ENCODE data around the gene OBI1.

Gene OBI1

GRCh38 chr13:78604782-78605611 lies 54.0 kb downstream of the OBI1 start:
- DNase-seq (ENCODE audit: extremely low read depth in 1 of 2, low read depth in 1 of 2), result no peak

GRCh38 chr13:78603240-78603957 lies 55.6 kb downstream of the OBI1 start, which contains the start of gene POU4F1:
TSS of gene POU4F1 (minus strand) at chr13:78603552. CDS start at chr13:78603326, 226 bp downstream.
- DNase-seq (ENCODE audit: extremely low read depth in 1 of 2, low read depth in 1 of 2), result peak; percentile 57 to 58

DNA sequence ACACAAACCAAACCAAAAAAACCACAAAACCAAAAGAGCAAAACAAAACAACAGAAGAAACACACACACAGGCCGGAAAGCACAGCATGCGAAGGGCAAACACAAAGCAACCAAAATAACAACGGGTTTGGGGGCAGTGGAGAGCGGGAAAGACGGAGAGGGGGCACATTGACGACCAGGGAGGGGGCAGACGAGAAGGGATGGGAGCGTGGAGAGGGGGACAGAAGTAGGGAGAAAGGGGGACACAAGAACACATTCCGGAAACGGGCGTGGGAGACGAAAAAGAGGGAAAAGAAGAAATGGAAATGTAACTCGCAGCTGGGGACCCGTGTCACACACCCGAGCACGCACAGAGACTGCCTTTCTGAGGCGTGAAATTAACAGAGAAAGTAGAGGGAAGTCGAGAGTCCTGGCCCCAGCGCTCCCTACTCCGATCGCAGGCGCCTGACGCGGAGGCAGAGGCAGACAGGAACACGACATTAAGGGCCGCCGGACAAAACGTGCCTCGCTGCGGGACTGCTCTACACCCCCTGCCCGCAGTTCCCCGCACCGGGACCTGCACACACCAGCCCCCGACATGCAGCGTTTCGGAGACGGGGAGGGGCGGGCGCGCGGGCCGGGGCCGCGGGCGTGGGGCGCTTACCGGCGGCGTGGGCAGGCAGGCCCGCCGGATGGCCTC lies 56.3 kb downstream of the OBI1 start:
- DNase-seq (ENCODE audit: extremely low read depth in 1 of 2, low read depth in 1 of 2), result no peak

GRCh38 chr13:78601874-78602560 lies 56.9 kb downstream of the OBI1 start:
- no peak for DNase-seq (ENCODE audit: extremely low read depth in 1 of 2, low read depth in 1 of 2)

DNA sequence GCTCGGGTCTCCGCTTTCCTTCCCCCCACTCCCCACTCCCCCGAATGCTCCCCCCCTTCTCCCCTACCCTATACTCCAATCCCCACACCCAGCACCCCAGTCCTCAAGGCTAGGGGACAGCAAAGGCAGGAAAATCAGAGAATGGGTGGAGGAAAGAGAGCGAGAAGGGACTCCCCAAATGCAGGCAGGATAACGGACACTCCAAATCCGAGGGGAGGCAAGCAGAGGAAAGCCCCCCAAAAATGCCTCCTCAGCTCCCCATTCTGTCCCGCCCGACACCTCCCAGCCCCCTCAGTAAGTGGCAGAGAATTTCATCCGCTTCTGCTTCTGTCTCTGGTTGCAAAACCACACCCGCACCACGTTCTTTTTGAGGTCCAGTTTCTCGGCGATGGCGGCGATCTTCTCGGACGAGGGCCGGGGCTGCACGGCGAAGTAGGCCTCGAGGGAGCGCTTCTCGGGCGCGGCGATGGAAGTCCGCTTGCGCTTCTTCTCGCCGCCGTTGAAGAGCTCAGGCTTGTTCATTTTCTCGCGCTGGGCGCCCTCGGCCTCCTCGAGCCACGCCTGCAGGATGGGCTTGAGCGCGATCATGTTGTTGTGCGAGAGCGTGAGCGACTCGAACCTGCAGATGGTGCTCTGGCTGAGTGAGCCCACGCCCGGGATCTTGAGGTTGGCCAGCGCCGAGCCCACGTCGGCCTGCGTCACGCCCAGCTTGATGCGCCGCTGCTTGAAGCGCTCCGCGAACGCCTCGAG lies 57.7 kb downstream of the OBI1 start:
- DNase-seq (ENCODE audit: extremely low read depth in 1 of 2, low read depth in 1 of 2), result no peak

DNA sequence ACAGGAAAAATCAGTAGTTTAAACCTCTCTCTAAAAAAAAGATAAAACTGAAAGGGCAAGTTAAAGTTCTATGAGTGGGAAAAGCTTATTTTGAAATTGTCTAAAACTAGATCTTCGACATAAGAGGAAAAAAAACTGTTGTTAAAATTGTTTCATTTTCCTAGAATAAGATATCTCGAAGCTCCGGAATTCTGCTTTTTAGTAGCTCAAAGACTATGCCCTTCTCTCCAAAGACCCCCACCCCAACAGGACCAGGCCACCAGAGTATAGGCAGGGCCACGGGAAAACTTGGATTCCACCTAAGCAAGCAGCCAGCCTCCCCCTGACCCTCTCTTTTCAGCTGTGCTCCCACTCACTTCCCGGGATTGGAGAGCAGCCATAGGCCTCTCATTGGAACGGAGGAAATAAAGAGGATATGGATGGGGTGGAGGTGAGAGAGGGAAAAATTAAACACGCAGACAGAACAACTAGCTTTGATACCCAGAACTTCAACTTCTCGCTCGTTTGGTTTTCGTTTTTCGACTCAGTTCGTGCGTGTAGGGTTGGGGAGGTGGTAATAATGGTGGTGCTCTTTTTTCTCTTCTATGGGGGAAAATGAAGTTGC lies 58.6 kb downstream of the OBI1 start:
- DNase-seq (ENCODE audit: extremely low read depth in 1 of 2, low read depth in 1 of 2), result no peak

DNA sequence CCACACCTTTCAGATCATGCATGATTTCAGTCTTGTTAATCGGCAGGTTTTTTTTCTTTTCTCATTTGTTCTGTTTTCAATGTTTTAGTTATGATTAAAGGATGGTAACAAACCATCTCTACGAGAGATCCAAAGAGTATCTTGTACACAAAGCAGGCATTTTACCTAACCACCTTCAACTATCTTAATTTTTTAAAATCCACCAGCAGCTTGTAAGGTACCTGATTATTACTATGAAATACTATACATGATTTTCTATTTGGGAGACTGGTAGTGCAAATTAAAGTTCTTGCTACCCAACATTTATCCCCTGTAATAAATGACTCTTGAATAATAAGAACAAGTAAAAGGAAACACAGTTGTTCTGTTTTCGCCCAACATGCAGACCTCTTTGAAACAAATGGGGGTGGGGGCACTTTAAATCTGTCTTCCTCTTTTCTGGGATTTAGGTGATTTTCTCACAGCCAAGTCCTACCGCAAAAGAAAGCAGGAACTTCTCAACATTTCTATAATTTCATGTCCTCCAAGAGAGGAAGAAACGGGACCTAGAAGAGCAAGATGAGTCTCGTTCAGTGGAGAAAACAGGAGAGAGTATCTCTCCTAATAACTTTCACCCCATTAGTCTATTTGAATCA lies 59.2 kb downstream of the OBI1 start:
- DNase-seq (ENCODE audit: extremely low read depth in 1 of 2, low read depth in 1 of 2), result no peak

DNA sequence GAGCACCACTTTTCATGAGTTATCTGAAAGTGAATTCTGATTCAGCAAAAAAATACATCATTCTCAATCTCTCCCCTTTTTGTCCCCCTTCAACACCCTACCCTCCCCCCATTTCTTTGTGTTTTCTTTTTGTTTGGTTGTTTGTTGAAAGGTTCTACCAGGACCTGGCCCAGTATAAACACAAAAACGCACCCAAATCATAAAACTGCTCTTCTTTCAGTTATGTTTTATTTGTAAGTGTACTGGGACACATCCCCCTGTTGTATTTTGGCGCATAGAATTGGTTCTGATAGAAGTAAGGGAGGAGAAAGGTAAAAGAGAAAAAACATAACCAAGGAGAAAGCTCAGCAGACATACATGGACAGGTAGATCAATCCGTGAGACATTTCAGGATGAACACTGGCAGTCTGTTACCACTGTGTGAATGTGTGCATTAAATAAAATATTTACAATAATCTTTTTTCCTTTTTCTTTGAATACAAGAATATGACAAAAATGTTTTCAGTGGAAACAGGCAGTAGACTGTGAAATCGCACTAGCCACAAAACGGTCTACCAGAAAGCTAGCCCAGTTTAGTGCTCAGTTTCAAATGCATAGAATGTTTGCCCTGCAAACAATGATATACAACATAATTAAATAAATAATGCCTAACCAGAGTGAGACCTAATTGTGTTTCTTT lies 59.9 kb downstream of the OBI1 start:
- no peak for DNase-seq (ENCODE audit: extremely low read depth in 1 of 2, low read depth in 1 of 2)

- DNase-seq (ENCODE audit: extremely low read depth in 1 of 2, low read depth in 1 of 2), result no peak
These were observed 60.7 kb downstream of the OBI1 start for GRCh38 chr13:78598116-78598781.

- DNase-seq (ENCODE audit: extremely low read depth in 1 of 2, low read depth in 1 of 2), result no peak
These were observed 61.4 kb downstream of the OBI1 start for GRCh38 chr13:78597602-78597932.

DNA sequence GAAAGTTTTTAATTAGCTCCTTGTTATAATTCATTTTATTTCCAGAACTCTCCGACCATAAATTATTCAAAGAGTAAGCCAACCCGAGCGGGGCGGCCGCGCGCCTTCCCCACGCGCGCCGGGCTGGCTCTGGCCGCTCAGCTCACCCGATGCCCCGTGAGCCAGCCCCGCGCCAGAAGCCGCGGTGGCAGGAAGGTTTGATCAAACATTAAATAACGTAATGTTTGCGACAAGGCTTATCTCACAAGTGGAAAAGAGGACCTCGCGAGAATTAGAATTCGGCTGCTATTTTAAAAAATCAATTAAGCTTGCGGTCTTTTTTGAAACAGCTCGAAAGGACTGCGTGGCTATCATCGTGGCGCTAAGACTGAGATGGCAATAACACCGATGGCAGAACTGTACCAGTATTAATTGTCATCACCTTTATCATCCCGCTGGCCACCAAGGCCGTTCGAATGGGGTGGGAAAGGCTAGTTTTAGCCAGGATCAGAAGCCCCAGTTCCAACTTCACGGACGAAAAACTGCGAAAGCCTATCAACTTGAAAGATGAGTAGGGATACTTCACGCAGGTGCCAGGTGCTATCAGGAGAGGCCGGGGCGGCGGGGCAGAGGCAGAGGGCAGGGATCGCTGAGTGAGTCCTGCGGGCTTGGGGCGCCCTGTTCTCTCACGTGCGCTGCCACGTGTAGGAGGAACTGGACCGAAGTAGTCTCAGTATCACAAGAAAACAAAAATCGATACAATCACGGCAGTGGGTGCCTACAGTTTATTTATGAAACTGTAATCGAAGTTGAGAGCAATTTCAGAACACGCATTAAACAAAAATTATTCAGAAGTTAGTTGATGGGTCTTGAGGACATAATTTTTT lies 62.0 kb downstream of the OBI1 start:
- no peak for DNase-seq (ENCODE audit: extremely low read depth in 1 of 2, low read depth in 1 of 2)

- DNase-seq (ENCODE audit: extremely low read depth in 1 of 2, low read depth in 1 of 2), result no peak
These were observed 62.6 kb downstream of the OBI1 start for GRCh38 chr13:78596399-78596735.

DNA sequence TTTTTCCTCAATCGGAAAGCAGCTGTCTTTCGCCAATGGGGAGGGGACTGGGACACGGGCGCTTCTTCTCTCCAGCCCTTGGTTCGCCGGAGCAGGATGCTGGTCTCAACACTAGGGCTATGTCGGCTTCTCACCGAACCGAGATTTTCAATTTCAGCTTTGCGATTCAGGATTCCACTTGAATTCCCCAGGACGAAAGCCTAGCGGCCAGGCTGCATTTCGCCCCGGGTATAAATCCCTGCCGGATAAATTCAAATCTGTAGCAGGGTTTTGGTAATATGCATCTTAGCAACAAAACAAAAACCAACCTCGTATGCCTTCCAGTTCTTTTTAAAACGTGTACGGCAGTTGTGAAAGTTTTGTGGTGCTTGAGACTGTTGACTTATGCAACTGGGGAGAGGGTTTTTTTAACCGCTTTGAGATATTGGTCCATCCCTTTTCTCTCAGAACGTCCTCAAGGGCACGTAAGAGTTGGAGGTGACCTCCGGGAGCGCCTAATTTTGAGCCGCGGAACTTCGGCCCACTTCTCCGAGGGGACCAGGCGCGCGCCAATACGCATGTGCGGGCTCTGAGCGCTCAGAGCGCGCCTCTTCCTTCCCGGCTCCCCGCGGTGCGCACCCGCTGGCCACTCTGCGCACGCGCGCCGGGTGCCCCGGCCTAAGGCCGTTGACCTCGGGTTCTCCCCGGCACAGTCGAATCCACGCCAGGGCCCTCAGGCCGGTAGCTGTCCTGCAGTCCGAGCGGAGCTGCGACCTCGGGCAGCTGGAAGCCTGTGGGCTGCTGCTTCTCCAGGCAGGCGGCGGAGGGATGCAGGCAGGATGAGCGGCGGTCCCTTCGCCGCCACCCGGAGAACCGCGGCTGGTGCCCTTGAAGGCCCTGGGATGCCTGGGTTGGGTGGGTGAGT lies 63.2 kb downstream of the OBI1 start:
- no peak for DNase-seq (ENCODE audit: extremely low read depth in 1 of 2, low read depth in 1 of 2)

GRCh38 chr13:78594456-78594975 lies 64.4 kb downstream of the OBI1 start:
- DNase-seq (ENCODE audit: extremely low read depth in 1 of 2, low read depth in 1 of 2), result no peak

- no peak for DNase-seq (ENCODE audit: extremely low read depth in 1 of 2, low read depth in 1 of 2)
These were observed 65.1 kb downstream of the OBI1 start for GRCh38 chr13:78593652-78594455.

- no peak for DNase-seq (ENCODE audit: extremely low read depth in 1 of 2, low read depth in 1 of 2)
These were observed 65.8 kb downstream of the OBI1 start for GRCh38 chr13:78593129-78593528.
